HG03558 (cell line): ENCODE data around the gene NDUFA7.
A peak's percentile ranks its signal among the peaks of the same experiment; 100 is the strongest.
"Not testable (repeated sequence)": the region's sequence is repeated elsewhere in the genome, so short reads cannot be mapped to it uniquely, and the experiment has no call there.

ENCODE experiments used
- ATAC-seq: cut with Tn5 transposase; IDR thresholded peaks from one replicate; pipeline ENCODE4 v1.9.1; 2021; ENCODE audit warnings: moderate number of reproducible peaks; ENCODE audit not compliant: unreplicated experiment; ENCODE audit errors: extremely low read depth

The NDUFA7 gene

DNA sequence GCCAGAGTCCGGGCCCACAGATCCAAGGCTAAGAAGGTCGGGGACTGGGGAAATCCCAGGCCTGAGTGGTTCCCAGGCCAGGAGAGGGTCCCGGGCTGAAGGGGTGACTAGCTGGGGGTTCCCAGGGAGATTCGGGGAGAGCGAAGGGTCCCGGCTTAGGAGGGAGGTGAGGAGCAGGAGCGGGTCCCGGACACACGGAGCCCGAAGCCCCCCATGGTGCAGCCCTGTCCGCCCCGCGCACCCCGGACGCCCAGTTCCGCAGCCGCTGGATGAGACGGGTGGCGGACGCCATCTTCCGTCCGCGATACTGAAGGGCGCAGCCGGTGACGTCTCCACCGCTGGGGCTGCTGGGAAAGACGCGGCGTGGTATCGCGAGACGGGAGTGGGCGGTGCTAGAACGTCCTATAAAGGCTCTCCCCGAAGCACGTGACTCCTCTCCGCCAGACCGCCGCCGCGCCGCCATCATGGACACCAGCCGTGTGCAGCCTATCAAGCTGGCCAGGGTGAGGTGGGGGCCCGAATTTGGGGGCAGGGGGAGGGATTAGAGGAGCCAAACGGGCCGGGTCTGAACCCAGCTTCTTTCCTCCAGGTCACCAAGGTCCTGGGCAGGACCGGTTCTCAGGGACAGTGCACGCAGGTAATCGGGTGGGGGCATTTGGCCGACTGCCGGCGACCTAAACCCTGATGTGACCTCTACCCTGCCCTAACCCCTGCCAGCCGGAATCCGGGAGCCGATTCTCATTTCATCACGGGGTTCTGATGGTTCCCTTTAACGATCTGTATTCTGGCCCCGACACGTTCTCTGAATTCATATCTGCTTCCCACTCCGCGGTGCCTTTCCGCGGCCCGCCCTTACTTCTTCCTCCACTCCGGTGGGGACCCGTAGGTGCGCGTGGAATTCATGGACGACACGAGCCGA is at the start of gene NDUFA7, which contains the start of gene RPS28:
Gene NDUFA7, minus strand, starts transcription at position 309 of the 919 bp plus-strand sequence. Its CDS starts 17 bp downstream, at position 292.
Gene RPS28, plus strand, starts transcription at position 430 of the 919 bp plus-strand sequence. Its CDS starts 35 bp downstream, at position 465.
- peak; percentile 84 for ATAC-seq

DNA sequence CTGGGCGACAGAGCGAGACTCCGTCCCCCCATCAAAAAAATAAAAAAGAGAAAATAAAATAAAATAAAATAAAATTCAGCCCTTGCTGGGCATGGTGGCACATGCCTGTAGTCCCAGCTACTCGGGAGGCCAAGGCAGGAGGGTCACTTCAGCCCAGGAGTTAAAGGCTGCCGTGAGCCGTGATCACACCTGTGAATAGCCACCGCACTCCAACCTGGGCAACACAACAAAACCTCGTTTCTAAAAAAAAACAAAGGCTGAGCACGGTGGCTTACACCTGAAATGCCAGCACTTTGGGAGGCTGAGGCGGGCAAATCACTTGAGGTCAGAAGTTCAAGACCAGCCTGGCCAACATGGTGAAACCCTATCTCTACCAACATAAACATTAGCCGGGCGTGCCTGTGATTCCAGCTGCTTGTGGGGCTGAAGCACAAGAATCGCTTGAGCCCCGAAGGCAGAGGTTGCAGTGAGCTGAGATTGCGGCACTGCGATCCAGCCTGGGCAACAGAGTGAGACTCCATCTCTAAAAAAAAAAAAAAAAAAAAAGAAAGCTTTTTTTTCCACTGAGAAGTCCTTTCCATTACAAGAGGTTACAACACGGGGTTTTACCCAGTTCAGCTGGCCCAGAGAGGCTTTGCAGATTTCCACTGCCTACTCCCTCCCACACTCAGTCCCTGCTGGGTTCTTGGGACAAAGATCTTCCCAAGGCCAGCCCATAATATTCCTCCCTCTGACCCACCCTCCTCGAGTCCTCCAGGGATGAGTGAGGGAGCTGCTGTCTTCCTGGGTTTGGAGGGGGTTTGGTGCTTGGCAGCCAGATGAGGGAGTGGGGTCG is 49.2 kb upstream of the NDUFA7 start:
- no peak for ATAC-seq

DNA sequence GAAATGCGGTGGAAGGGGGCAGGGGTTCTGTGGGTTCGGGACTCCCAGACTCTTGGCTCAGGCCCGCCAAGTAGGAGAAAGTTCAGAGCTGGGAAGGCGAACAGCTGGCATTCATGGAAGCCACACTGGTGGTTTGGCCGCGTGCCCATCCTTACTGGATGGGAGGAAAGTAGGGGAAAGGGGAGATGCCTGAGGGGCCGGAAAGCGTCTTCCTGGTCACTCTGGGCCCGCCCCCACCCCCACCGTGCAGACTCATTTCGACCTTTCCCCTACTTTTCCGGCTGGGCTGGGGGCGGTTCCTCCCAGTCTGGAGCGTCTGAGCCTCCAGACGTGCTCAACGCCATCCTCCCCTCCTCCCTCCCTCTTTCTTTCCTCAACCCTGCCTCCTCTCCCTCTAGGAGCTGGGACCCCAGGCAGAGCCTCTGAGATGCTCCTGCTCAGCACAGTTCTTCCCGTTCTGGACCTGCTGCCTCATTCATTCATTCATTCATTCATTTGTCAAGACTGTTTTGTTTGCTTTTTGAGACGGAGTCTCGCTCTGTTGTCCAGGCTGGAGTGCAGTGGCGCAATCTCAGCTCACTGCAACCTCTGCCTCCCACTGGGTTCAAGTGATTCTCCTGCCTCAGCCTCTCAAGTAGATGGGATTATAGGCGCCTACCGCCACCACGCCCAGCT is 46.3 kb upstream of the NDUFA7 start:
- no peak for ATAC-seq

DNA sequence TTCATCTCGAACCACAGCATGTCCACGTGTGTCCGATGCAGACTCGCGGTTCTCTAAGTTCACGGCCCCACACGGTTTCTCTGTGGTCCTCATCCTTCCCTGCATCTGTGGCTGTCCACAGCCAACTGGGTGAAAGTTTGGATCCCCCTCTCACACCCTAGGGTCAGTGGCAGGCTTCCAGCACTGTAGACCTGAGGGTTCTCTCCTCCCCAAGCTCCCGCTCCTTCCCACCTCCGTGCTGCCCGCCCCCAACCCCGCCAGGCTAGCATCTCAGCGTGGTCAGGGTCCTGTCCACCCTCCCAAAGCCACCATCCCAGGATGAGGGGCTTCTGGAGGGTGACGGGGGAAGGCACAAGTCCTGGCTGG is 45.8 kb upstream of the NDUFA7 start:
- no peak for ATAC-seq

DNA sequence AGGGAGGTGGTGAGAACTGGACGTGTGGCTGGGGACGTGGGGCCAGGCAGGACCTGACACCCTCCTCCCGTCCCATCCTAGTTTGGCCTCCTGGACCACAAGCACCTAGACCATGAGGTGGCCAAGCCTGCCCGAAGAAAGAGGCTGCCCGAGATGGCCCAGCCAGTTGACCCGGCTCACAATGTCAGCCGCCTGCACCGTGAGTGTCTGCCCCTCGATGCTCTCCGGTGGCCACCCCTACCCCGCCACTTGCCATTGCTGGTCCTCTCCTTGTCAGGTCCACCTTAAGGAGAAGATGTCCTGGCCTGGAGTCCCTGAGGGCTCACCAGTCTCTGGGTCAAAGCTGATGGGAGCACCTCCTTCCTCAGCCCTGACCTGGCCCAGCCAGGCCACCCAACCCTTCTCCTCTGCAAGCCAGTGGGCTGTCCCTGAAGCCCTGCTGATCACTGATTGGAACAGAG is 45.0 kb upstream of the NDUFA7 start:
- ATAC-seq = no peak

DNA sequence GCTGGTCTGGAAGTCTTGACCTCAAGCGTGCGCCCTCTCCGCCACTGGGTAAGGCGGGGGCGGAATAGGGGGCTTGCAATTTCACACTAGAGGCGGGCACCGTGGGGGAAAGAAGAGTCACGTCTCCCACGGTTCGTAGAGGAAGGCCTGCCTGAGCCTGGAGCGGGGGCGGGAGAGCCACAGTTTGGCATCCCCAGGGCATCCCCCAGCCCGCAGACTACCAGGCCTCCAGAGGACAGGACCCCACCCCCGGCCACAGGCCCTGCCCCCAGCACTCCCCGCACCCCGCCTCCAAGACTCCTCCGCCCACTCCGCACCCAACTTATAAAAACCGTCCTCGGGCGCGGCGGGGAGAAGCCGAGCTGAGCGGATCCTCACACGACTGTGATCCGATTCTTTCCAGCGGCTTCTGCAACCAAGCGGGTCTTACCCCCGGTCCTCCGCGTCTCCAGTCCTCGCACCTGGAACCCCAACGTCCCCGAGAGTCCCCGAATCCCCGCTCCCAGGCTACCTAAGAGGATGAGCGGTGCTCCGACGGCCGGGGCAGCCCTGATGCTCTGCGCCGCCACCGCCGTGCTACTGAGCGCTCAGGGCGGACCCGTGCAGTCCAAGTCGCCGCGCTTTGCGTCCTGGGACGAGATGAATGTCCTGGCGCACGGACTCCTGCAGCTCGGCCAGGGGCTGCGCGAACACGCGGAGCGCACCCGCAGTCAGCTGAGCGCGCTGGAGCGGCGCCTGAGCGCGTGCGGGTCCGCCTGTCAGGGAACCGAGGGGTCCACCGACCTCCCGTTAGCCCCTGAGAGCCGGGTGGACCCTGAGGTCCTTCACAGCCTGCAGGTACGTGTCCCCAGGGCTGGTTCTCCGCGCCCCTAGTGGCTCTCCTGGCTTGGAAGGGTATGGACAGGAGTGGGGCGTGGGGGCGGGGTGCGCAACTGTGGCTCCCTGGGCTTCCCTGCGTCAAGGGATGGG is 42.9 kb upstream of the NDUFA7 start, which contains the start of gene ANGPTL4:
Gene ANGPTL4, plus strand, starts transcription at position 353 of the 969 bp plus-strand sequence. Its CDS starts 167 bp downstream, at position 520.
- no peak for ATAC-seq

DNA sequence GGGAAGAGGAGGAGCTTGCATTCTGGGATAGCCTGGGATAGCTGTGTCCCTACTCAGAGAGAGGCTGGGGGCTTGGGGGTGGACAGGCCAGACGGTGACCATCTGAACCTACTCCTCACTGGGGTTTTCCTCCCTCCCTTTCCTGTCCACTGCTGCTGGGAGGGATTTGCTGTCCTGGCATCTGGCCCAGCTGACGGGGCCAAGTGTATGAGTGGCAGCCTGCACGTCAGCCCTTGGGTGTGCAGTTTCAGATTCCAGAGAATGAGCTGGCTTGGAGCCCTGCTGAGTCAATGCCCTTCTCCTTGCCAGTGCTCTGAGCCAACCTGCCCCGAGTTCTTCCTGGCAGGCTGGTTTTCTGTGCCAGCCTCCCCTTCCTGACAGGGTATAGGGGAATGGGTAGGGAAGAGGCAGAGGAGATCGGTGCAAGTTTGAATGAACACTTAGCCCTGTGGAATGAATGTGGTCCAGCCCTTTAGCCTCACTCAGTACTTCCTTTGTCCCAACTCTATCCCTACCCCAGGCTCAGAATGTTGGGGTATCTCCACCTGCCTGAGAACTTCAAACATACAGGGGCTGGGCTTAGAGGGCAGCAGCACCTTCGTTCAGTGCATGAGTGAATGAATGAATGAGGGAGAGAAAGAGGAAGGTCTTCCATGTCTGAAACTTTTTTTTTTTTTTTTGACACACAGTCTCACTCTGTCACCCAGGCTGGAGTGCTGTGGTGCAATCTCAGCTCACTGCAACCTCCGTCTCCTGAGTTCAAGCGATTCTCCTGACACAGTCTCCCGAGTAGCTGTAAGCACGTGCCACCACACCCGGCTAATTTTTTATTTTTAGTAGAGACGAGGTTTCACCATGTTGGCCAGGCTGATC is 41.0 kb upstream of the NDUFA7 start:
- no peak for ATAC-seq

DNA sequence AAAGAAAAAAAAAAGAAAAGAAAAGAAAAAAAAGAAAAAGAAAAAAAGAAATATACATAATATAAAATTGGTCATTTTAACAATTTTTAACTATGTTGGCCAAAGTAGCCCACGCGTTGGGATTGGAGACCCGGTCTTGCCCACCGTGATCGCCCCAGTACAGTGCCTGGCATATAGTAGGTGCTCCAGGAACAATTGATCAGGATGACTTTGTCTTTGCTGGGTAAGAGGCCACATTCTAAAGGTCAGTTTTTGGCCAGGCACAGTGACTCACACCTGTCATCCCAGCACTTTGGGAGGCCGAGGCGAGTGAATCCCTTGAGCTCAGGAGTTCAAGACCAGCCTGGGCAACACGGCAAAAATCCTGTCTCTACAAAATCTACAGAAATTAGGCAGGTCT is 39.0 kb upstream of the NDUFA7 start:
- ATAC-seq = no peak

DNA sequence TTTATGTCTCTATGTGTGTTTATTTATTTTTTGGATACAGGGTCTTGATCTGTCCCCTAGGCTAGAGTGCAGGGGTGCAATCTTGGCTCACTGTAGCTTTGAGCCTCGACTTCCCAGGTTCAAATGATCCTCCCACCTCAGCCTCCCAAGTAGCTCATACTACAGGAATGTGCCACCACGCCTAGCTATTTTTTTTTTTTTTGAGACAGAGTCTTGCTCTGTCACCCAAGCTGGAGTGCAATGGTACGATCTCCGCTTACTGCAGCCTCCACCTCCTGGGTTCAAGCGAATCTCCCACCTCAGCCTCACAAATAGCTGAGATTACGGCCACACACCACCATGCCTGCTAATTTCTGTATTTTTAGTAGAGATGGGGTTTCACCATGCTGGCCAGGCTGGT is 37.8 kb upstream of the NDUFA7 start:
- ATAC-seq = no peak

DNA sequence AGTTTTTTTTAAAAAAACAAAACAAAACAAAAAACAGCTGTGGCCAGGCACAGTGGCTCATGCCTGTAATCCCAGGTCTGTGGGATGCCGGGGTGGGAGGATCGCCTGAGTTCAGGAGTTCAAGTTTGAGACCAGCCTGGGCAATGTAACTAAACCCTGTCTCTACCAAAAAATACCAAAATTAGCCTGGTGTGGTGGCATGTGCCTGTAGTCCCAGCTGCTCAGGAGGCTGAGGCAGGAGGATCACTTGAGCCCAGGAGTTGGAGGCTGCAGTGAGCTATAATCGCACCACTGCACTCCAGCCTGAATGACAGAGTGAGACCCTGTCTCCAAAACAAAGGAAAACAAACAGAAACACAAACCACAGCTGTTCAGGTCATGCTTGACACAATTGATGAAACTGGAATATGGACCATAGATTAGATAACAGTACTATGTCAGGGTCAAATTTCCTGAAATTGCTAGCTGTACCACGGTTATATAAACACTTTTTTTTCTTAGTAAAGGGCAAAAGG is 35.9 kb upstream of the NDUFA7 start:
- ATAC-seq = no peak

DNA sequence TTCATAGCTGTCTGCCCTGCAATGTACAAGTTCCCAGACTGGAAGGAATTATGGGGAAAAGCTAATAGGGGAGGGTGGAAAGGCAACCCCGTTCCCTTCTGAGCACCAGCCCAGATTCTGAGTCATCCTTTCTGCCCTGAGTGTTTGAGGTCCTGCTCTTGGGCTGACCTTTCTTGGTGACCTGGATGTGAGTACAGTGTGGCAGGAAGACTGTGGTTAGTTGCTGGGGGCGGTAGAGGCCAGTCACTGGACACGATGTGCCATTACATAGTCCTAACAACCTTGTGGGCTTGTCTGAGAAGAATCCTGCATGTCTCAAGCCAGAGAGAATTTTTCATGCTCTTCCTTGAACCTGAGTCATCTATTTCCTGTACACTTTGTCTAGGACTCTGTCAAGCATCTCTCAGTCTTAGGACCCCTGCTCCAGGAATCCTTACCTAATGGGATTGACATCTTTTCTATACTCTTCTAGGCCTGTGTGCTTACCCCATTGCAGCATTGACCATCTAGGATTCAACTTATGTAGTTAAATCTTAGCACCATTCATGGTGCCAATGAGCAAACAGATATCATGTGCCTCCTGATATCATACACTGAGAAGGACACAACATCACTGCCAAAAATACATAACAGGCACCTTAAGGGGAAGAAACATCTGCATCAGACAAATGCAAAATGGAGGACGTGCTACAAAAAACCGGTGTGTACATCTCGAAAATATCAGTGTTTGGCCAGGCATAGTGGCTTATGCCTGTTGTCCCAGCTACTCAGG is 34.6 kb upstream of the NDUFA7 start:
- no peak for ATAC-seq

DNA sequence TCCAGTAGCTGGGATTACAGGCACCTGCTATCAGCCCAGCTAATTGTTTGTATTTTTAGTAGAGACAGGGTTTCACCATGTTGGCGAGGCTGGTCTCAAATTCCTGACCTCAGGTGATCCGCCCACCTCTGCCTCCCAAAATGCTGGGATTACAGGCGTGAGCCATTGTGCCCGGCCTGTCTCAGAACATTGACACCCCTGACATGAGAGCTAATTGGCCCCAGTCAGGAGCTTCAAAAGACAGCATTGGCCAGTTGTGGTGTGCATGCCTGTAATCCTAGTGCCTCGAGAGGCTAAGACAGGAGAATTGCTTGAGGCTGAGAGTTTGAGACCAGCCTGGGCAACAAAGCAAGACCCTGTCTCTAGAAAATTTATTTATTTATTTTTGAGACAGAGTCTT is 31.7 kb upstream of the NDUFA7 start:
- not testable (repeated sequence) for ATAC-seq

DNA sequence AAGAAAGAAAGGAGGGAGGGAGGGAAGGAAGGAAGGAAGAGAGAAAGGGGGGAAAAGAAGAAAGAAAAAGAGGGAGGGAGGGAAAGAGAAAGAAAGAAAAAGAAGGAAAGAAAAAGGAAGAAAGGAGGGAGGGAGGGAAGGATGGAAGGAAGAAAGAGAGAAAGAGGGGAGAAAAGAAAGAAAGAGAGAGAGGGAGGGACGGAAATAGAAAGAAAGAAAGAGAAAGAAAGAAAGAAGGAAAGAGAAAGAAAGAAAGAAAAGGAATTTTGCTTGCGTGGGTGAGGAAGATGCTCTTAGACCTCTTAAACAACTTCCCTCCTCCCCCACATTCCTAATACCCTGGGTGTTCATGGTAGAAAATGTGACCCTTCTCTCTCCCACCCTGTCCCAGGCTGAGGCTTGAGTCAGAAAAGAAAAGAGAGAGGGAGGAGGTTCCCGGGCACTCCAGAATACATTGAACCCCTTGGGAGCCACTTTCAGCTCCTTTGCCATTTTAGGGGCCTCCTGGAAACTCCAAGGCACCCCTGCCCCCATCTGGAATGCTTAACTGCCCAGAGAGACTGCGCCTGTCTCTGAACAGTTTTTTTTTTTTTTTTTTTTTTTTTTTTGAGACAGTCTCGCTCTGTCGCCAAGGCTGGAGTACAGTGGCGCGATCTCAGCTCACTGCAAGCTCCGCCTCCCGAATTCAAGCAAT is 31.1 kb upstream of the NDUFA7 start:
- no peak for ATAC-seq

DNA sequence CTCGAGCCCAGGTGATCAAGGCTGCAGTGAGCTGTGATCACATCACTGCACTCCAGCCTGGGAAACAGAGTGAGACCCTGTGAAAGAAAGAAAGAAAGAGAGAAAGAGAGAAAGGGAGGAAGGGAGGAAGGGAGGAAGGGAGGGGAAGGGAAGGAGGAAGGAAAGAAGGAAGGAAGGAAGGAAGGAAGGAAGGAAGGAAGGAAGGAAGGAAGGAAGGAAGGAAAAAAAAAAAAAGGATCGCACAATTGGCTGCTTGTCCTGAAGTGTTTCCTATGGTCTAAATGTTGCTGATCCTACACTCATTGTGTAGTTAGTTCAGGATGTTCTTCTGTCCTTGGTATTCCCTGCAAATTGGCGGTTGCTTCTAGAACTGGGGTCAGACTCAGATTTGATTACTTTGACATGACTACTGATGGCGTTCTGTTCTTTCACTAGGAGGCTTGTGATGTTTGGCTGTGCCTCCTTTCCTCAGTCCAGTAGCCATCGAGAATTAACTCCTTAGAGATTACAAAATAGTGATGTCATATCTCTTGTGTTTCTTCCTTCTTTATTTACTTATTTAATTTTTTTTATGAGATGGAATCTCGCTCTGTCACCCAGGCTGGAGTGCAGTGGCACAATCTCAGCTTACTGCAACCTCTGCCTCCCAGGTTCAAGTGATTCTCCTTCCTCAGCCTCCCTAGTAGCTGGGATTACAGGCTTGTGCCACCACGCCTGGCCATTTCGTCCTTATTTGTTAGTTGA is 28.6 kb upstream of the NDUFA7 start:
- not testable (repeated sequence) for ATAC-seq

DNA sequence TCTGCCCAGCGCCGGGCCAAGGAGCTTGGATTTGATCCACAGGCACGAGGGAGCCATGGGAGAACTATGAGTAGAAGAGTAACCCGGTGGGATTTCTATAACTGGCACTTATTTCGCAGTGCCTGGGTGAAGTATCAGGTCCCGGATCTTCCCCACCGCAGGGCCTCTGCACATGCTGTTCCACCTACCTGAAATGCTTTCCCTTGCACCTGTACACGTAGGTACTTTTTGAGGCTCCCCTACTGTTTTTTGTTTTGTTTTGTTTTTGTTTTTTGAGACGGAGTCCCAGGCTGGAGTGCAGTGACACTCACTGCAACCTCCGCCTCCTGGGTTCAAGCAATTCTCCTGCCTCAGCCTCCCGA is 22.3 kb upstream of the NDUFA7 start:
- ATAC-seq = no peak
